ENCODE data around the gene HLA-E.
"Not testable (repeated sequence)": the region's sequence is repeated elsewhere in the genome, so short reads cannot be mapped to it uniquely, and the experiment has no call there.

The HLA-E gene

DNA sequence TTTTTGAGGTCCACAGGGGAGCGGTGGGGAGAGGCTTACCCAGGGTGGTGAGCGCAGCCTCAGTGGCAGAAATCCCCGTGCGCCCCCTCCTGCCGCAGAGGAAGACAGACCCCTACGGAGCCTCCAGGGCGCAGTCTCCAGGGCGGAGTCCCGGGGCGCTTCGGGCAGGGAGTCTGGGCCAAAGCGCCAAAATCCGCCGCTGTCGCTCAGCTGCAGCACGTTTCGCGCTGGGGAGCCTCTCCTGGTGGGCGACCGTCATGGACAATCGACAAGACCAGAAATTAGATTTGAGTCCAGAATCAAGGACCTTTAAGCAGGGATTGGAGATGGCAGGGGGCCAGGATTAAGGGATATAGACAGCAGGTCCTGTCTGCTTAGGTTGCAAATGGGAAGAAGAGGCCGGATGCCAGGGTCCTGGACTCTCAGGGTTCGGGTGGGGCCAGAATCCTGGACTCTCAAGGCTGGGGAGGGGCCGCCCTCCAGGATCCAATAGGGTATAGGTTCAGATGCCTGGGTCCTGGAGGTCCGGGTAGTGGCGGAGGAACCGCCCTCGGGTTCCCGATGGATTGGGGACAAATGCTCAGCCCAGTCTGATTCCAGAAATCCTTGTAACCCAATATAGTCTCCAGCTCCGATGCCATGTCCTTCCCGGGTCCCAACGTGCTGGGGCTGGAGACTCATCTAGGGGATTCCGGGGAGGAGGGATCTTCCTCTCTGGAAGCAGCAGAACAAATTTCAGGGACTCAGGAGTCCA is 7.9 kb upstream of the HLA-E start:
- no peak for DNase-seq (ENCODE audit: low read depth in 2 of 2)

- DNase-seq (ENCODE audit: low read depth in 2 of 2): peak; percentile 67 to 69
Measured at GRCh38 chr6:30481965-30482644, 7.2 kb upstream of the HLA-E start.

DNA sequence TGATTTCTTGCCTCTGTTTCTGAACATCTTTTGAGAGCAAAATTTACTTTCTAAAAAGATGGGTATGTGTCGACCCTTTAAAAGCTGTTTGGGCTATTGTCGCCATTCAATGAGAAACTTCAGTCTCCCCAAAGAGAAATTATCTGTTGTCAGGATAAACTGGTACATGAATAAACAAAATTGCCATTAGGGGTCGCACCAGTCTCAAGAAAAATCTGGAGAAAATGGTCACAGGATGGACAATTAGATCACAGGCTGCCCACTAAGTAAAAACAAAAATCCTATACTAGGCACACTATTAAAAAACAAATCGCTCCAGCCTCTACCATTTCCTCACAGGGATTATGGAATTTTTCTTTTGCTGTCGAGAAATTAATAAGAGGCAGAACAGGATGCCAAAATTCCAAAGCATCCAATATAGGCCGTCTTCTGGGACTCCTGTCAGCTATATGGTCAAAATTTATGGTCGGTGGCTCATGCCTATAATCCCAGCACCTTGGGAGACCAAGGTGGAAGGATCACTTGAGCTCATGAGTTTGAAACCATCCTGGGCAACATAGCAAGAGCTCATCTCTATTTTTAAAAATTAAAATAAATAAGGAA is 5.5 kb upstream of the HLA-E start:
- DNase-seq (ENCODE audit: low read depth in 2 of 2): no peak

- no peak for DNase-seq (ENCODE audit: low read depth in 2 of 2)
Measured at GRCh38 chr6:30485236-30485635, 4.1 kb upstream of the HLA-E start.

- no peak for DNase-seq (ENCODE audit: low read depth in 2 of 2)
Measured at GRCh38 chr6:30487926-30488325, 1.4 kb upstream of the HLA-E start.

GRCh38 chr6:30488697-30489080 is 620 bp upstream of the HLA-E start:
- not testable (repeated sequence) for DNase-seq (ENCODE audit: low read depth in 2 of 2)

DNA sequence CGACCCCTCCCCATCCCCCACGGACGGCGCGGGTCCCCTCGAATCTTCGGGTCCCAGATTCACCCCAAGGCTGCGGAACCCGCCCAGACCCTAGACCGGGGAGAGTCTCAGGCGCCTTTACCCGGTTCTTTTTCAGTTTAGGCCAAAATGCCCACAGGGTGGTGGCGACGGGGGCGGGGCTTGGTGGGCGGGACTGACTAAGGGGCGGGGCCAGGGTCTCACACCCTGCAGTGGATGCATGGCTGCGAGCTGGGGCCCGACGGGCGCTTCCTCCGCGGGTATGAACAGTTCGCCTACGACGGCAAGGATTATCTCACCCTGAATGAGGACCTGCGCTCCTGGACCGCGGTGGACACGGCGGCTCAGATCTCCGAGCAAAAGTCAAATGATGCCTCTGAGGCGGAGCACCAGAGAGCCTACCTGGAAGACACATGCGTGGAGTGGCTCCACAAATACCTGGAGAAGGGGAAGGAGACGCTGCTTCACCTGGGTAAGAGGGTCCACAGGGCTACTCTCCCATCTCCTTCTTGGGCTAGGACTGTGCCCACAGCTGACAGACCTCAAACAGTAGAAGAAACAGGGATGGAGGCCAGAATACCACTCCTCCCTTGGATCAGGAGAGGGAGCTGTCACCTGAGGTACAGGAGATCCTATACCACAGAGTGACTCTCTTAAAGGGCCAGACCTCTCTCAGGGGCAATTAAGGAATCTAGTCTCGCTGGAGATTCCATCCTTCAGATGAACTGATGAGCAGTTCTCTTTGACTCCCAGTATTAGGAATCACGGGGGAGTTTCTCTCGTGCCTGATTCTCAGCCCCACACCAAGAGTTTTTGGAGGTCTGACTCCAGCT is 942 bp downstream of the HLA-E start:
- peak; percentile 69 to 74 for DNase-seq (ENCODE audit: low read depth in 2 of 2)

GRCh38 chr6:30491291-30491953 is 2.1 kb downstream of the HLA-E start:
- not testable (repeated sequence) for DNase-seq (ENCODE audit: low read depth in 2 of 2)

DNA sequence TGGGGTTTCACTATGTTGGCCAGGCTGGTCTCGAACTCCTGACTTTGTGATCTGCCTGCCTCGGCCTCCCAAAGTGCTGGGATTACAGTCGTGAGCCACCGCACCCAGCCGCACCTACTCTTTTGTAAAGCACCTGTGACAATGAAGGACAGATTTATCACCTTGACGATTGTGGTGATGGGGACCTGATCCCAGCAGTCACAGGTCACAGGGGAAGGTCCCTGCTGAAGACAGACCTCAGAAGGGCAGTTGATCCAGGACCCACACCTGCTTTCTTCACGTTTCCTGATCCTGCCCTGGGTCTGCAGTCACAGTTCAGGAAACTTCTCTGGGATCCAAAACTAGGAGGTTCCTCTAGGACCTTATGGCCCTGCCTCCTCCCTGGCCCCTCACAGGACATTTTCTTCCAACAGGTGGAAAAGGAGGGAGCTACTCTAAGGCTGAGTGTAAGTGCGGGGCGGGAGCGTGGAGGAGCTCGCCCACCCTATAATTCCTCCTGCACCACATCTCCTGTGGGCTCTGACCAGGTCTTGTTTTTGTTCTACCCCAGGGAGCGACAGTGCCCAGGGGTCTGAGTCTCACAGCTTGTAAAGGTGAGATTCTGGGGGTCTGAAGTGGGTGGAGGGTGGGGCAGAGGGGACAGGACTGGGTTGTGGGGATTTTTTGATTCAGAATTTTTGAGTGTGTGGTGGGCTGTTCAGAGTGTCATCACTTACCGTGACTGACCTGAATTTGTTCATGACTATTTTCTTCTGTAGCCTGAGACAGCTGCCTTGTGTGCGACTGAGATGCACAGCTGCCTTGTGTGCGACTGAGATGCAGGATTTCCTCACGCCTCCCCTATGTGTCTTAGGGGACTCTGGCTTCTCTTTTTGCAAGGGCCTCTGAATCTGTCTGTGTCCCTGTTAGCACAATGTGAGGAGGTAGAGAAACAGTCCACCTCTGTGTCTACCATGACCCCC is 3.0 kb downstream of the HLA-E start:
- no peak for DNase-seq (ENCODE audit: low read depth in 2 of 2)

DNA sequence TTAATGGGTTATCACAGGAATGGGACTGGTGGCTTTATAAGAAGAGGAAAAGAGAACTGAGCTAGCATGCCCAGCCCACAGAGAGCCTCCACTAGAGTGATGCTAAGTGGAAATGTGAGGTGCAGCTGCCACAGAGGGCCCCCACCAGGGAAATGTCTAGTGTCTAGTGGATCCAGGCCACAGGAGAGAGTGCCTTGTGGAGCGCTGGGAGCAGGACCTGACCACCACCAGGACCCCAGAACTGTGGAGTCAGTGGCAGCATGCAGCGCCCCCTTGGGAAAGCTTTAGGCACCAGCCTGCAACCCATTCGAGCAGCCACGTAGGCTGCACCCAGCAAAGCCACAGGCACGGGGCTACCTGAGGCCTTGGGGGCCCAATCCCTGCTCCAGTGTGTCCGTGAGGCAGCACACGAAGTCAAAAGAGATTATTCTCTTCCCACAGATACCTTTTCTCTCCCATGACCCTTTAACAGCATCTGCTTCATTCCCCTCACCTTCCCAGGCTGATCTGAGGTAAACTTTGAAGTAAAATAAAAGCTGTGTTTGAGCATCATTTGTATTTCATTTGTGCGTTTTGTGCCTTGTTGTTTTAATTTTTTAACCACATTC is 4.4 kb downstream of the HLA-E start:
- no peak for DNase-seq (ENCODE audit: low read depth in 2 of 2)

- DNase-seq (ENCODE audit: low read depth in 2 of 2): no peak
Measured at GRCh38 chr6:30494291-30494861, 5.1 kb downstream of the HLA-E start.

DNA sequence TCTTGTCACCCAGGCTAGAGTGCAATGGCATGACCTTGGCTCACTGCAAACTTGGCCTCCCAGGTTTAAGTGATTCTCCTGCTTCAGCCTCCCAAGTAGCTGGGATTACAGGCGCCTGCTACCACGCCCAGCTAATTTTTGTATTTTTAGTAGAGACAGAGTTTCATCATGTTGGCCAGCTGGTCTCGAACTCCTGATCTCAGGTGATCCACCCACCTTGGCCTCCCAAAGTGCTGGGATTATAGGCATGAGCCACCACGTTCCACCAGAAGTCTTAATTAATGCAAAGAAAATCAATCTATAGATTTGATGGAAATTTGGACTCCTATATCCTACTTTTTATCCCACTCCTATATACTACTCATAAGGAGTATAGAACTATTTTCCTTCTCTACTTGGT is 5.8 kb downstream of the HLA-E start:
- DNase-seq (ENCODE audit: low read depth in 2 of 2): not testable (repeated sequence)

DNA sequence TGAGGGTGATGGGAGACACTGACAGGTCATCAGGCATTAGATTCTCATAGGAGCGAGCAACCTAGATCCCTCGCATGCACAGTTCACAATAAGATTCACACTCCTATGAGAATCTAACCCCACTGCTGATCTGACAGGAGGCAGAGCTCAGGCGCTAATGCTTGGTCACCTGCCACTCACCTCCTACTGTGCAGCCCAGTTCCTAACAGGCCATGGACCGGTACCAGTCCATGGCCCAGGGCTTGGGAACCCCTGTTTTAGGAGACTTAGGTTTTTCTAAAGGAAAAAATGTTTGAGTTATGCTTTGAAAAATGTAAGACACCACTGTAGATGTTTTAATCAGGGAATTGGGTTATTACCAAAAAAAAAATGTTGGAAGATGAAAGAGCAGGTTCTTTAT is 6.7 kb downstream of the HLA-E start:
- DNase-seq (ENCODE audit: low read depth in 2 of 2): no peak

GRCh38 chr6:30497261-30497599 is 7.9 kb downstream of the HLA-E start:
- DNase-seq (ENCODE audit: low read depth in 2 of 2): not testable (repeated sequence)

DNA sequence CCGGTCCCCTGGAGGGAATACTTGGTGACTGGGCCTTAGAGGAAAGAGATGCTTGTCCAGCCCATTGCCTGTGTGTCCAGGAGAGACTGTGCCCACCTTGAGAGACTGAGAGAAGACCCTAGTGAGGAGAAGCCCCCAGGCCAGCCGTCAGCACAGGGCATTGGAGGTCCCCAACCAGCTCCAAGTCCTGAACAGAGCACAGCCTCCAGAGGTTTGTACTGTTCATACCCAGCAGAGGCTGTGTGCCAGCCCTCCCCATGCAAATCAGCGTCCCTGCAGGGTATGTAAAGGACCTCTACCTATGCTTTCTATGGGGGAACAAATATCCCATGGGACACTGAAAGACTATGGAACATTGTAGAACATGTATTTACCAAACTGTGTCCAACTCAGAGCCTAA is 8.4 kb downstream of the HLA-E start:
- no peak for DNase-seq (ENCODE audit: low read depth in 2 of 2)

GRCh38 chr6:30498705-30499104 is 9.4 kb downstream of the HLA-E start:
- not testable (repeated sequence) for DNase-seq (ENCODE audit: low read depth in 2 of 2)

DNA sequence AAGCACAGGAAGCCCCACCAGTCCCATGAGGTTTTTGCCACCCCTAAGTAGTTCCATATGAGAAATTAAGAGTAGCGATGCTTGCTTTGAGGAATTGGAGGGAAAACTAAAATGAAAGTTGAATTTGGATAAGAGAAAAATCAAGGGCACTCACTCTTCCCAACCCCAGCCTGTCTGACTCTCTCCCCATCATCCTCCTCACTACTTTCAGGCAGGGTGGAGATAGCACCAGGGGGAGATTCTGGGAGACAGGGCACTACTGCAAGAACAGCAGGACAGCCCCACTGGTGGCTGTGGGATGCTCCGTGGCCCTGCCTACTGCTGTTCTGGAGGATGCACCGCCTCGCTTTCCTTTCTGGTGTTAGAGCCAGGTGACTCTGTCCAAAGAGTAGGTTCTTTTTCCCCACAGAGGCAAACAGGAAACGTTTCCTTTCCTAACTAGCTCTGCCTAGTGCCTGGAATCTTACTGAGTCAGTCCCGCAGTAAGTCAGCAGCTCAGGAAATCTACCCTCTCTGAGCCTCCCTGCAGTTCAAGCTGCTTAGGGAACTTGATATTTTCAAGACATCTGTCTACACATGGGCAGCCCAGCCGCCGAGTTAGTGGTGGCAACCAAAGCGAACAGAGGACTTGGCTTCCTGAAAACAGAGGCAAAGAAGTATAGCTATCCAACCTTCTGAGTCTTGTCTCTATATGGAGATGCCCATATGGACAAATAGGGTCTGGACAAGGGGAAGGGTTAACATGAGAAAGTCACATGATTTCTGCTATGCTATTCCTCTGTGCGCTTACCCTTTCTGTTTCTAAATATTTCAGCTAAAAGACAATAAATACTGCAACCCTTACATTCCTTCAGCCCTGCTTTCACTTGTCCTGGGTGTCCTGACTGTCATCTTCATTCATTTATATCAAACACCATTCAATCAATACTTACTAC is 11.4 kb downstream of the HLA-E start:
- no peak for DNase-seq (ENCODE audit: low read depth in 2 of 2)

Data from activated CD8-positive, alpha-beta memory T cell treated with anti-CD3 and anti-CD28 coated beads for 4 hours (primary cell).